BE2C (cell line): ENCODE data around the gene FMN2.
A peak's percentile ranks its signal among the peaks of the same experiment; 100 is the strongest.

Experiments
- DNase-seq: peaks from one replicate; pipeline ENCODE4 v3.0.0-alpha.2; 2020
- H3K27me3 ChIP-seq: fragments of 250-450 bp; sonication (Bioruptor Pico); 2 replicates; pipeline ENCODE4 v1.5.1; 2020; ENCODE audit warnings: mild to moderate bottlenecking
- H3K36me3 ChIP-seq: fragments of 250-450 bp; sonication (Bioruptor Pico); 2 replicates; pipeline ENCODE4 v1.5.1; 2020; ENCODE audit warnings: mild to moderate bottlenecking
- H3K4me1 ChIP-seq: fragments of 250-450 bp; sonication (Bioruptor Pico); 2 replicates; pipeline ENCODE4 v1.5.1; 2020
- H3K4me3 ChIP-seq: 2 replicates; pipeline ENCODE4 v1.5.1; 2011; ENCODE audit warnings: low read depth, low read length
- H3K9me3 ChIP-seq: fragments of 250-450 bp; sonication (Bioruptor Pico); 2 replicates; pipeline ENCODE4 v1.5.1; 2020
- CTCF ChIP-seq: IDR thresholded peaks from 2 replicates; pipeline ENCODE4 v1.5.1; 2012; ENCODE audit warnings: mild to moderate bottlenecking, low read depth, low read length

Gene FMN2

GRCh38 chr1:240084337-240084736 lies 7.3 kb upstream of the FMN2 start:
- H3K9me3 ChIP-seq: no peaks in the 10 kb centered on the region
- TF ChIP-seq CTCF: no peak
- no peak overlapping the region for H3K4me3 ChIP-seq
- no peaks in the 10 kb centered on the region for H3K4me1 ChIP-seq
- peaks cover 10% of the 10 kb centered on the region for H3K27me3 ChIP-seq
- H3K36me3 ChIP-seq: no peaks in the 10 kb centered on the region
- DNase-seq: no peak

- Histone ChIP-seq H3K4me3 (no peak overlapping the region), H3K36me3 (no peaks in the 10 kb centered on the region), H3K9me3 (no peaks in the 10 kb centered on the region), H3K4me1 (no peaks in the 10 kb centered on the region), H3K27me3 (peaks cover 14% of the 10 kb centered on the region)
- TF ChIP-seq CTCF: no peak
- no peak for DNase-seq
Measured at GRCh38 chr1:240084749-240085148, 6.9 kb upstream of the FMN2 start.

- Histone ChIP-seq H3K27me3 (peaks cover 33% of the 10 kb centered on the region), H3K36me3 (no peaks in the 10 kb centered on the region), H3K4me1 (no peaks in the 10 kb centered on the region), H3K9me3 (no peaks in the 10 kb centered on the region), H3K4me3 (no peak overlapping the region)
- no peak for TF ChIP-seq CTCF
- no peak for DNase-seq
Measured at GRCh38 chr1:240086726-240087125, 5.0 kb upstream of the FMN2 start.

DNA sequence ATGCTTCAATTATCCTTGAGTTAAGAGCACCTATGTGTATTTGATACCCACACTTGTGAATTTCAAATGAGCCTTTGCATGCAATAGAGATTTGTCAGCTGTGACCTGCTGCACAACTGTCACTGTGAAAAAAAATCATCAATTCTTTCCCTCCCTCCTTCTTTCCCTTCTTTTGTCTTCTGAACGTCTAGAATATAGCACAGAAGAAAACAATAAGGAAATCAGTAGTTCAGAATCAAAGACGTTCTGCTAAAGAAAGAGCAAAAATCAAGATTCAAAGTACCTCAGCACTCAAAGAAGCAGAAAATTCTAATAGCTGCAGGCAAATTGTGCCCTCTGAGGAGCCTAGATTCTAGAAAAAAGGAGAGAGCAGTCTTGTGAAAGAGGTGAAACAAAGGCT lies 1.7 kb upstream of the FMN2 start:
- peaks cover 55% of the 10 kb centered on the region for H3K27me3 ChIP-seq
- no peak for DNase-seq
- H3K4me3 ChIP-seq: no peak overlapping the region
- H3K36me3 ChIP-seq: no peaks in the 10 kb centered on the region
- no peaks in the 10 kb centered on the region for H3K9me3 ChIP-seq
- TF ChIP-seq CTCF: no peak
- H3K4me1 ChIP-seq: no peaks in the 10 kb centered on the region

DNA sequence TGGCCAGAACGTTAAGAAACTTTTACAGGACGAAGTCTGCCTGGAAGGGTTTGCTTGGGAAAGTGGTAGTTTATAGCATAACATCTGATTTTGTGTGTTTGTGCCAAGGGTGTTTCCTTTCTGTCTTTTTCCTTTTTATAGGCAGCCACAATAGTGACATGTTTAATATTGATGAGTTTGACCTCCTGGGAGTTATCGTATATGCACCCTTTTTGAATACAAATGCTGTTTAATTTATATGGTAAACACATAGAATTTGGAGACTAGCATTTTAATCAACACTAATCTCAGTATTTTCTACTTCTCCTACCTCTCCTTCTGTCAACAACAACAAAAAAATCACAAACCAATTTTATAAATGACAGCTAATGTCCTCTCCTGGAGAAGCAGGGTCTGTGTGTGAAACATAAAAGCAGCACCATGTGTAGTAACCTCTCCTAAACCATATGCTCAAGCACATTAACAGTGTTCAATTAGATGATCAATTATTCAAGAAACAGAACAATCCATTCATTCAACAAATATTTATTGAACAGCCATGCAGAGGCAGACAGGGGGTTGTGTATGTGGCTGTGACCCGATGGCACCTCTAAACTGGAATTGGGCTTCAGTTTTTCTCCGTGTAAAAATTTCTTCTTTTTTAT lies 604 bp upstream of the FMN2 start:
- peaks cover 55% of the 10 kb centered on the region for H3K27me3 ChIP-seq
- H3K36me3 ChIP-seq: no peaks in the 10 kb centered on the region
- H3K4me3 ChIP-seq: peak overlapping the region; percentile 64
- no peak for TF ChIP-seq CTCF
- H3K4me1 ChIP-seq: no peaks in the 10 kb centered on the region
- H3K9me3 ChIP-seq: no peaks in the 10 kb centered on the region
- DNase-seq: no peak

DNA sequence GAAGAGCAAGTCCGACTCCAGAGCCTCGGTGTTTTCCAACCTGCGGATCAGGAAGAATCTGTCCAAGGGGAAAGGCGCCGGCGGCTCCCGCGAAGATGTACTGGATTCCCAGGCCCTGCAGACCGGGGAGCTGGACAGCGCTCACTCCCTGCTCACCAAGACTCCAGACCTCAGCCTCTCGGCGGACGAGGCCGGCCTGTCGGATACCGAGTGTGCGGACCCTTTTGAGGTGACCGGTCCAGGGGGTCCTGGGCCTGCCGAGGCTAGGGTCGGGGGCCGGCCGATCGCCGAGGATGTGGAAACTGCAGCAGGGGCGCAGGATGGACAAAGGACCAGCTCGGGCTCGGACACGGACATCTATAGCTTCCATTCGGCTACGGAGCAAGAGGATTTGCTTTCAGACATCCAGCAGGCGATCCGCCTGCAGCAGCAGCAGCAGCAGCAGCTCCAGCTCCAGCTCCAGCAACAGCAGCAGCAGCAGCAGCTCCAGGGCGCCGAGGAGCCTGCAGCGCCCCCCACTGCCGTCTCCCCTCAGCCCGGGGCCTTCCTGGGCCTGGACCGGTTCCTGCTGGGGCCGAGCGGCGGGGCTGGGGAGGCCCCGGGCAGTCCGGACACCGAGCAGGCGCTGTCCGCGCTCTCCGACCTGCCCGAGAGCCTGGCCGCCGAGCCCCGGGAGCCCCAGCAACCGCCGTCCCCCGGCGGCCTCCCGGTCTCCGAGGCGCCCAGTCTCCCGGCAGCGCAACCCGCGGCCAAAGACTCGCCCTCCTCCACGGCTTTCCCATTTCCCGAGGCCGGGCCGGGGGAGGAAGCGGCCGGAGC lies 827 bp downstream of the FMN2 start:
- H3K9me3 ChIP-seq: no peaks in the 10 kb centered on the region
- peak; percentile 56 for DNase-seq
- H3K27me3 ChIP-seq: peaks cover 51% of the 10 kb centered on the region
- H3K36me3 ChIP-seq: no peaks in the 10 kb centered on the region
- no peaks in the 10 kb centered on the region for H3K4me1 ChIP-seq
- H3K4me3 ChIP-seq: peak overlapping the region; percentile 64
- TF ChIP-seq CTCF: no peak
